ENCODE measurements around the gene P2RX4. TPM values are rescaled to one million over a fixed set of nuclear protein-coding genes. Genes with fewer than 3 reads are reported as not detected.

Gene P2RX4
- total RNA-seq (2022; extraction: Qiagen RNA extraction): 15.9 to 18.9 TPM (median 18.2 TPM) in 5 replicates

GRCh38 chr12:121209624-121210572 is at the start of gene P2RX4:
TSS of gene P2RX4 (plus strand) at chr12:121210129. CDS start at chr12:121210165, 36 bp downstream.

Other genes with a start within 250 kb of the P2RX4 start
- 4.0 to 5.5 TPM (median 5.1 TPM) in 5 replicates for gene HNF1A, start 231.6 kb upstream of the P2RX4 start, total RNA-seq (2022; extraction: Qiagen RNA extraction)
- 22.6 to 24.4 TPM (median 24.0 TPM) in 5 replicates for gene C12orf43, start 193.6 kb upstream of the P2RX4 start, total RNA-seq (2022; extraction: Qiagen RNA extraction)
- 2.5 to 4.1 TPM (median 3.3 TPM) in 5 replicates for gene OASL, start 170.9 kb upstream of the P2RX4 start, total RNA-seq (2022; extraction: Qiagen RNA extraction)
- gene P2RX7, start 77.3 kb upstream of the P2RX4 start, total RNA-seq (2022; extraction: Qiagen RNA extraction): not detected in 5 replicates
- 21.3 to 28.6 TPM (median 25.8 TPM) in 5 replicates for gene CAMKK2, start 86.6 kb downstream of the P2RX4 start, total RNA-seq (2022; extraction: Qiagen RNA extraction)
- gene ANAPC5, start 142.3 kb downstream of the P2RX4 start, total RNA-seq (2022; extraction: Qiagen RNA extraction): 86.4 to 94.3 TPM (median 87.6 TPM) in 5 replicates
- gene RNF34, start 190.0 kb downstream of the P2RX4 start, total RNA-seq (2022; extraction: Qiagen RNA extraction): 37.0 to 40.4 TPM (median 39.1 TPM) in 5 replicates